Measurements from ENCODE around the gene KSR1. TPM values are rescaled to one million over a fixed set of nuclear protein-coding genes. Genes with fewer than 3 reads are reported as not detected.

Gene KSR1
- total and polyA plus RNA-seq, 2 of the 8 experiments (the other 6 are each of a cell fraction or from before 2014, with no cell fraction given): 14.1 to 34.7 TPM

DNA sequence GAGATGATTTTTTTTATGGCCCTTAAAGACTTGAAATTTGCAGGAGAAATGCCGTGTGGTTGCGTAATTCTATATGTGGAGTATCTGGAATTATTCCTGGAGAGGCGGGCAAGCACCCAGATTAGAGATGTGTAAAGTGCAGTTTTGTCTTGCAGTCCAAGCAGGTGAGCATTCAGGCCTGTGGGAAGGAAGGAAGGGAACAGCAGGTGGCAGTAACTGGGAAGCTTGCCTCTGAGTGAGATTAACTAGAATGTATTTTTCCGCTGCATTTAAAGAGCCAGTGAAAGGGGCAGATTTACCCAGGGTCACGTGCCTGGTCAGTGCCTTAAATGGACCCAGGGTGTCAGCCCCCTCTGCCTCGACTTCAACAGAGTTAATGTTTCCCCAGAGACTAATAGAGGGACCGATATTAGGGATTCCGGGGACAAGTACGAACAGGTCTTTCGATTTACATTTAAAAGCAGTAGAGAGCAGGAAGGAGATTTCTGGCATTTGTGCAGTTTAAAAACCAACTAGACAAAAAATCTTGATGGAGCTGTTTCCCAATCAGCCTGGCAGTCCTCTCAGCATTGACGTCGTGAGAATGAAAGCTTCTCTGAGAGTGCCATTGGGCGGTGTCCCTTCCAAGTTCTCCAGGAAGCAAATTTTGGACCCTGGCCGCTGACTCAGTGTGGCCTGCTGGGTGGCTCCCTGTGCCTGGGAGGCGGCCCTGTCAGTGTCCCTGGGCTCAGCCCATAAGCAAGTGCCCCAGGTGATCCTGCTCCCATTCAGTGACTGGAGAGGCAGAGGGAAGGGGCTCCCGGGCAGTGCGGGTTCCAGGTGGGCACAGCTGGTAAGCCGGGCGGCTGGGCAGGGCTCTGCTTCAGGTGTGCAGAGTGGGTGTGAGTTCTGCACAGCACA is 38.2 kb downstream of the KSR1 start:
- Histone ChIP-seq H2BK5ac (ENCODE audit: low read depth, low read length) (peak overlapping the region; percentile 64; the same call in 1 of the 2 replicates), H2BK12ac (ENCODE audit: low read depth, low read length) (0 out of 2 replicates have a peak overlapping the region, but pooled peaks have one; percentile 31), H4K5ac (ENCODE audit: insufficient read length, low read depth, low read length) (no peak overlapping the region), H2BK20ac (ENCODE audit: low read length) (0 out of 2 replicates have a peak overlapping the region, but pooled peaks have one; percentile 11), H2AFZ (ENCODE audit: low read length) (no peak overlapping the region), H3K36me3 (ENCODE audit: control insufficient read depth in 2 of 4, insufficient read depth in 4 of 4, low read length in 3 of 4) (no peaks in the 10 kb centered on the region), H3K4me3 (ENCODE audit: extremely low read depth in 1 of 4, insufficient read depth in 2 of 4, low read depth in 3 of 4, low read length in 4 of 4) (no peak overlapping the region; a peak in 1 of 8 replicates), H3K4ac (replicated peaks; ENCODE audit: insufficient read length, low read depth, low read length) (no peak overlapping the region), H2AK5ac (ENCODE audit: low read depth, low read length) (peak overlapping the region; percentile 19; the same call in 1 of the 2 replicates), H3K23ac (ENCODE audit: insufficient read length) (no peak overlapping the region), H3K14ac (ENCODE audit: insufficient read length) (no peak overlapping the region), H3K4me1 (replicated peaks in 1 of 4; ENCODE audit: control insufficient read depth in 3 of 4, insufficient read depth in 4 of 4, low read length in 3 of 4) (peaks cover 29 to 53% (median 41%) of the 10 kb centered on the region in 4 experiments), H3K79me1 (ENCODE audit: low read depth, low read length) (peaks cover 4% of the 10 kb centered on the region; the same call in 1 of the 2 replicates), H3K18ac (ENCODE audit: extremely low read depth, low read length) (peak overlapping the region; percentile 63; the same call in 1 of the 2 replicates), H3K9ac (replicated peaks in 1 of 4; ENCODE audit: extremely low read depth in 1 of 4, low read depth in 3 of 4, low read length in 3 of 4) (peak overlapping the region in 2 of 4 experiments; percentile 10 to 15; a peak in 2 of 7 replicates), H3K79me2 (ENCODE audit: control insufficient read depth in 1 of 2, insufficient read depth in 2 of 2, low read length in 2 of 2) (peaks cover 0 to 77% of the 10 kb centered on the region in 2 experiments; a peak in 2 of 4 replicates), H3K4me2 (ENCODE audit: insufficient read depth in 1 of 2, low read depth in 2 of 2, low read length in 2 of 2) (peak overlapping the region in 1 of 2 experiments; percentile 27; a peak in 2 of 4 replicates), H3K9me3 (ENCODE audit: insufficient read depth in 2 of 2, low read depth in 1 of 2, low read length in 1 of 2) (no peaks in the 10 kb centered on the region), H4K20me1 (replicated peaks in 1 of 2; ENCODE audit: control insufficient read depth in 1 of 2, insufficient read depth in 2 of 2, low read length in 2 of 2) (no peaks in the 10 kb centered on the region), H3K23me2 (ENCODE audit: low read depth, low read length) (no peaks in the 10 kb centered on the region), H3K27ac (ENCODE audit: low read depth, low read length) (no peak overlapping the region), H4K8ac (ENCODE audit: extremely low read depth, insufficient read depth, low read length) (no peak overlapping the region), H3K27me3 (replicated peaks in 1 of 4; ENCODE audit: control insufficient read depth in 3 of 4, extremely low read depth in 1 of 4, insufficient read depth in 3 of 4, low read length in 3 of 4) (no peaks in the 10 kb centered on the region), H4K91ac (replicated peaks; ENCODE audit: insufficient read length, low read length) (peak overlapping the region; percentile 1), H2BK120ac (replicated peaks; ENCODE audit: low read depth, low read length) (no peak overlapping the region), H2BK15ac (ENCODE audit: low read length) (0 out of 2 replicates have a peak overlapping the region, but pooled peaks have one; percentile 62), H3K56ac (replicated peaks; ENCODE audit: insufficient read length, low read depth, low read length) (no peak overlapping the region)
- FAIRE-seq: no peak
- CTCF ChIA-PET (ENCODE audit: partially characterized antibody): interaction anchor here (0.6 to 6.5 kb wide), 25 partner anchors 11 to 361 kb away, joined by 3 to 35 read pairs (median 4); partner anchors contain the start of gene KSR1
- peak; percentile 28 to 44 (median 33) for TF ChIP-seq CTCF (IDR thresholded peaks at IDR 0.05; ENCODE audit: control extremely low read depth in 1 of 3, insufficient read depth in 1 of 3, low read depth in 1 of 3, low read length in 3 of 3)
- no peak for TF ChIP-seq CBX5 (IDR thresholded peaks at IDR 0.05; ENCODE audit: low read depth, low read length)
- peak; percentile 65; the same call in 1 of the 2 replicates for TF ChIP-seq CEBPB (IDR thresholded peaks at IDR 0.05; ENCODE audit: low read depth, low read length)
- TF ChIP-seq RAD21 (IDR thresholded peaks at IDR 0.05 in 1 of 2, conservative IDR thresholded peaks at IDR 0.05 in 1 of 2; ENCODE audit: low read depth in 2 of 2, low read length in 2 of 2): peak in 1 of 2 experiments; percentile 50; a peak in 2 of 4 replicates
- POLR2A ChIA-PET (ENCODE audit: partially characterized antibody): interaction anchor here (1.4 to 1.7 kb wide), 2 partner anchors 27 to 37 kb away, joined by 4 to 5 read pairs; no protein-coding TSS in a partner anchor
- 62% methylated on average over 18 of the region's 19 CpGs; no CpG with 5 or more reads in 1 of the 2 experiments for WGBS, 2 experiments (ENCODE audit: extremely low coverage in 1 of 2, insufficient coverage in 1 of 2, insufficient read length in 1 of 2, insufficient replicate concordance in 2 of 2, low coverage in 1 of 2, low lambda C conversion rate in 2 of 2, missing lambda C conversion rate in 1 of 2)
- DNase-seq (ENCODE audit: low read depth in 1 of 2, low spot score in 2 of 2): no peak

Measured in H1 (cell line).